ENCODE results near the gene BOK.

The BOK gene

GRCh38 chr2:241615041-241615440 is 56.5 kb downstream of the BOK start:
- no peaks in the 10 kb centered on the region for H3K9me3 ChIP-seq (ENCODE audit: insufficient read depth, low read length)
- H3K4me3 ChIP-seq (ENCODE audit: insufficient read length, low read depth), result no peak overlapping the region
- no peak overlapping the region for H3K9ac ChIP-seq (ENCODE audit: insufficient read length, low read depth)
- no peaks in the 10 kb centered on the region for H3K27me3 ChIP-seq (ENCODE audit: insufficient read depth, insufficient read length)
- TF ChIP-seq YY1 (IDR thresholded peaks at IDR 0.05; ENCODE audit: insufficient read depth, insufficient read length) (no peak), SUZ12 (IDR thresholded peaks at IDR 0.05; ENCODE audit: extremely low read depth, insufficient read depth, insufficient read length) (no peak), ZNF274 (IDR thresholded peaks at IDR 0.05; ENCODE audit: low read depth, low read length) (no peak)
- peaks cover 47% of the 10 kb centered on the region for H3K36me3 ChIP-seq (ENCODE audit: insufficient read depth, insufficient read length, low read length)
- H3K4me1 ChIP-seq (ENCODE audit: insufficient read depth, insufficient read length), result peaks cover 3% of the 10 kb centered on the region
- DNase-seq (ENCODE audit: low read depth, low spot score), result no peak

GRCh38 chr2:241615522-241616052 is 57.0 kb downstream of the BOK start:
- peaks cover 52% of the 10 kb centered on the region for H3K36me3 ChIP-seq (ENCODE audit: insufficient read depth, insufficient read length, low read length)
- no peak overlapping the region for H3K9ac ChIP-seq (ENCODE audit: insufficient read length, low read depth)
- H3K4me3 ChIP-seq (ENCODE audit: insufficient read length, low read depth), result no peak overlapping the region
- peaks cover 3% of the 10 kb centered on the region for H3K4me1 ChIP-seq (ENCODE audit: insufficient read depth, insufficient read length)
- no peaks in the 10 kb centered on the region for H3K9me3 ChIP-seq (ENCODE audit: insufficient read depth, low read length)
- DNase-seq (ENCODE audit: low read depth, low spot score), result no peak
- TF ChIP-seq SUZ12 (IDR thresholded peaks at IDR 0.05; ENCODE audit: extremely low read depth, insufficient read depth, insufficient read length) (no peak), ZNF274 (IDR thresholded peaks at IDR 0.05; ENCODE audit: low read depth, low read length) (no peak), YY1 (IDR thresholded peaks at IDR 0.05; ENCODE audit: insufficient read depth, insufficient read length) (no peak)
- H3K27me3 ChIP-seq (ENCODE audit: insufficient read depth, insufficient read length), result no peaks in the 10 kb centered on the region

- TF ChIP-seq SUZ12 (IDR thresholded peaks at IDR 0.05; ENCODE audit: extremely low read depth, insufficient read depth, insufficient read length), result no peak
- TF ChIP-seq ZNF274 (IDR thresholded peaks at IDR 0.05; ENCODE audit: low read depth, low read length), result no peak
- TF ChIP-seq YY1 (IDR thresholded peaks at IDR 0.05; ENCODE audit: insufficient read depth, insufficient read length), result no peak
- Histone ChIP-seq H3K4me1 (ENCODE audit: insufficient read depth, insufficient read length) (no peaks in the 10 kb centered on the region), H3K27me3 (ENCODE audit: insufficient read depth, insufficient read length) (no peaks in the 10 kb centered on the region), H3K4me3 (ENCODE audit: insufficient read length, low read depth) (no peak overlapping the region), H3K36me3 (ENCODE audit: insufficient read depth, insufficient read length, low read length) (peaks cover 54% of the 10 kb centered on the region), H3K9me3 (ENCODE audit: insufficient read depth, low read length) (no peaks in the 10 kb centered on the region), H3K9ac (ENCODE audit: insufficient read length, low read depth) (no peak overlapping the region)
- DNase-seq (ENCODE audit: low read depth, low spot score), result no peak
Observed at GRCh38 chr2:241616168-241617125, 57.9 kb downstream of the BOK start.

- no peaks in the 10 kb centered on the region for H3K9me3 ChIP-seq (ENCODE audit: insufficient read depth, low read length)
- H3K4me3 ChIP-seq (ENCODE audit: insufficient read length, low read depth), result no peak overlapping the region
- no peaks in the 10 kb centered on the region for H3K4me1 ChIP-seq (ENCODE audit: insufficient read depth, insufficient read length)
- no peak overlapping the region for H3K9ac ChIP-seq (ENCODE audit: insufficient read length, low read depth)
- DNase-seq (ENCODE audit: low read depth, low spot score), result no peak
- TF ChIP-seq ZNF274 (IDR thresholded peaks at IDR 0.05; ENCODE audit: low read depth, low read length), result no peak
- TF ChIP-seq YY1 (IDR thresholded peaks at IDR 0.05; ENCODE audit: insufficient read depth, insufficient read length), result no peak
- no peak for TF ChIP-seq SUZ12 (IDR thresholded peaks at IDR 0.05; ENCODE audit: extremely low read depth, insufficient read depth, insufficient read length)
- no peaks in the 10 kb centered on the region for H3K27me3 ChIP-seq (ENCODE audit: insufficient read depth, insufficient read length)
- peaks cover 52% of the 10 kb centered on the region for H3K36me3 ChIP-seq (ENCODE audit: insufficient read depth, insufficient read length, low read length)
Observed at GRCh38 chr2:241617431-241618154, 59.0 kb downstream of the BOK start.

GRCh38 chr2:241618296-241618805 is 59.8 kb downstream of the BOK start:
- no peaks in the 10 kb centered on the region for H3K27me3 ChIP-seq (ENCODE audit: insufficient read depth, insufficient read length)
- H3K9ac ChIP-seq (ENCODE audit: insufficient read length, low read depth), result no peak overlapping the region
- no peaks in the 10 kb centered on the region for H3K4me1 ChIP-seq (ENCODE audit: insufficient read depth, insufficient read length)
- H3K4me3 ChIP-seq (ENCODE audit: insufficient read length, low read depth), result no peak overlapping the region
- H3K36me3 ChIP-seq (ENCODE audit: insufficient read depth, insufficient read length, low read length), result peaks cover 51% of the 10 kb centered on the region
- TF ChIP-seq ZNF274 (IDR thresholded peaks at IDR 0.05; ENCODE audit: low read depth, low read length) (no peak), SUZ12 (IDR thresholded peaks at IDR 0.05; ENCODE audit: extremely low read depth, insufficient read depth, insufficient read length) (no peak), YY1 (IDR thresholded peaks at IDR 0.05; ENCODE audit: insufficient read depth, insufficient read length) (no peak)
- no peak for DNase-seq (ENCODE audit: low read depth, low spot score)
- no peaks in the 10 kb centered on the region for H3K9me3 ChIP-seq (ENCODE audit: insufficient read depth, low read length)

- Histone ChIP-seq H3K4me1 (ENCODE audit: insufficient read depth, insufficient read length) (peaks cover 1% of the 10 kb centered on the region), H3K9me3 (ENCODE audit: insufficient read depth, low read length) (no peaks in the 10 kb centered on the region), H3K27me3 (ENCODE audit: insufficient read depth, insufficient read length) (no peaks in the 10 kb centered on the region), H3K36me3 (ENCODE audit: insufficient read depth, insufficient read length, low read length) (peaks cover 53% of the 10 kb centered on the region), H3K9ac (ENCODE audit: insufficient read length, low read depth) (no peak overlapping the region), H3K4me3 (ENCODE audit: insufficient read length, low read depth) (no peak overlapping the region)
- DNase-seq (ENCODE audit: low read depth, low spot score), result no peak
- TF ChIP-seq SUZ12 (IDR thresholded peaks at IDR 0.05; ENCODE audit: extremely low read depth, insufficient read depth, insufficient read length), result no peak
- no peak for TF ChIP-seq YY1 (IDR thresholded peaks at IDR 0.05; ENCODE audit: insufficient read depth, insufficient read length)
- no peak for TF ChIP-seq ZNF274 (IDR thresholded peaks at IDR 0.05; ENCODE audit: low read depth, low read length)
Observed at GRCh38 chr2:241618829-241619228, 60.3 kb downstream of the BOK start.
